Measurements from ENCODE around the gene CBARP. TPM values are rescaled to one million over a fixed set of nuclear protein-coding genes. Genes with fewer than 3 reads are reported as not detected.

The CBARP gene
- total and polyA plus RNA-seq, 2 of the 13 experiments (the other 11 are each of a cell fraction or from before 2014, with no cell fraction given) = 1.2 to 1.4 TPM

DNA sequence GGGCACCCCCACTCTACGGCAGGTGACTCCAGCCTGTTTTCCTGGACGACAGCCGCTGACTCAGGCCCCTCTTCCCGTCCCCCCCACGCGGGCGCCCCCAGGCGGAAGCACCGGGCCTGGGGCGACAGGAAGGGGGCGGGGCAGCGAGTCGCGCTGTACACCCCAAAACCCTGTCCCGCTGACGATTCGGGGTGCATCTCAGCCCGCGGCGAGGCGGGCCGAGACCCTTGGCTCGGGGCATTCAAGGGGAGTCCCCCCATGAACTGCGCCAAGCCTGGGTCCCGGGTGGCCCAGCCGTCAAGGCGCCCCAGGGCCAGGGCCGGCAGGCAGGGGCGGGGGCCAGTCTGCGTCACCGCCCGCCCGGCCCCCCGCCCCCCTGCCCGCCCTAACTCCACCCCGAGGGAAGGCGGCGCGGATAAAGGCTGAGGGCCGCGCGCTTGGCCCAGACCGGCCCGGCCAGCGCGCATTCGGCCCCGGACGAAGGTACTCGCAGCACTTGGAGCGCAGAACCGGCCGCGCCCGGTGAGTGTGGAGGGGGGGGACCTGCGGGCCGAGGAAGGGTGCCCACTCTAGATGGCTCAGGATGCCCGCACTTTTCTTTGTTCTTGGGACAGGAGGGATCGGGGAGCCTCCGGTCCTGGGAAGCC lies 10.5 kb upstream of the CBARP start, which contains the start of gene MIDN (continued):
- peak; percentile 43; the same call in 1 of the 2 replicates for TF ChIP-seq ZNF225 (CRISPR knock-in tag; IDR thresholded peaks at IDR 0.05)
- TF ChIP-seq ZNF777 (CRISPR knock-in tag; IDR thresholded peaks at IDR 0.05) = peak; percentile 90
- TF ChIP-seq, protein P1, sequence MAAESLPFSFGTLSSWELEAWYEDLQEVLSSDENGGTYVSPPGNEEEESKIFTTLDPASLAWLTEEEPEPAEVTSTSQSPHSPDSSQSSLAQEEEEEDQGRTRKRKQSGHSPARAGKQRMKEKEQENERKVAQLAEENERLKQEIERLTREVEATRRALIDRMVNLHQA (CRISPR knock-in tag; IDR thresholded peaks at IDR 0.05) = no peak
- peak; percentile 45; the same call in 1 of the 2 replicates for TF ChIP-seq FOSL1 (CRISPR knock-in tag; IDR thresholded peaks at IDR 0.05; ENCODE audit: borderline replicate concordance)
- TF ChIP-seq, protein P2, sequence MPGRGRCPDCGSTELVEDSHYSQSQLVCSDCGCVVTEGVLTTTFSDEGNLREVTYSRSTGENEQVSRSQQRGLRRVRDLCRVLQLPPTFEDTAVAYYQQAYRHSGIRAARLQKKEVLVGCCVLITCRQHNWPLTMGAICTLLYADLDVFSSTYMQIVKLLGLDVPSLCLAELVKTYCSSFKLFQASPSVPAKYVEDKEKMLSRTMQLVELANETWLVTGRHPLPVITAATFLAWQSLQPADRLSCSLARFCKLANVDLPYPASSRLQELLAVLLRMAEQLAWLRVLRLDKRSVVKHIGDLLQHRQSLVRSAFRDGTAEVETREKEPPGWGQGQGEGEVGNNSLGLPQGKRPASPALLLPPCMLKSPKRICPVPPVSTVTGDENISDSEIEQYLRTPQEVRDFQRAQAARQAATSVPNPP (CRISPR knock-in tag; IDR thresholded peaks at IDR 0.05) = no peak; the same call in 1 of the 2 replicates
- TF ChIP-seq ASH2L (IDR thresholded peaks at IDR 0.05; ENCODE audit: insufficient read length, low read depth, low read length) = no peak
- peak; percentile 48; the same call in 1 of the 2 replicates for TF ChIP-seq ZNF558 (CRISPR knock-in tag; IDR thresholded peaks at IDR 0.05; ENCODE audit: borderline replicate concordance)
- peak; percentile 34; the same call in 1 of the 2 replicates for TF ChIP-seq ZNF264 (CRISPR knock-in tag; IDR thresholded peaks at IDR 0.05)
- no peak for TF ChIP-seq YY1 (IDR thresholded peaks at IDR 0.05; ENCODE audit: insufficient read depth, insufficient replicate concordance, low read depth, low read length)
- no peak for TF ChIP-seq RNF2 (conservative IDR thresholded peaks at IDR 0.05; ENCODE audit: low read depth)
- TF ChIP-seq HMG20A (CRISPR knock-in tag; IDR thresholded peaks at IDR 0.05; ENCODE audit: borderline replicate concordance) = no peak
- TF ChIP-seq TMF1 (CRISPR knock-in tag; IDR thresholded peaks at IDR 0.05; ENCODE audit: low read depth) = 0 out of 2 replicates have a peak, but pooled peaks have one; percentile 50
- no peak for TF ChIP-seq RBAK (CRISPR knock-in tag; IDR thresholded peaks at IDR 0.05)
- TF ChIP-seq ZNF567 (CRISPR knock-in tag; IDR thresholded peaks at IDR 0.05; ENCODE audit: borderline replicate concordance) = 0 out of 2 replicates have a peak, but pooled peaks have one; percentile 69
- TF ChIP-seq ETV6 (CRISPR knock-in tag; conservative IDR thresholded peaks at IDR 0.05) = 0 out of 2 replicates have a peak, but pooled peaks have one; percentile 58
- no peak for TF ChIP-seq NPAS2 (CRISPR knock-in tag; IDR thresholded peaks at IDR 0.05; ENCODE audit: borderline replicate concordance)
- peak; percentile 85 for TF ChIP-seq GABPB1 (CRISPR knock-in tag; IDR thresholded peaks at IDR 0.05)
- no peak for TF ChIP-seq TP53 (CRISPR knock-in tag; conservative IDR thresholded peaks at IDR 0.05)
- TF ChIP-seq, protein P3, sequence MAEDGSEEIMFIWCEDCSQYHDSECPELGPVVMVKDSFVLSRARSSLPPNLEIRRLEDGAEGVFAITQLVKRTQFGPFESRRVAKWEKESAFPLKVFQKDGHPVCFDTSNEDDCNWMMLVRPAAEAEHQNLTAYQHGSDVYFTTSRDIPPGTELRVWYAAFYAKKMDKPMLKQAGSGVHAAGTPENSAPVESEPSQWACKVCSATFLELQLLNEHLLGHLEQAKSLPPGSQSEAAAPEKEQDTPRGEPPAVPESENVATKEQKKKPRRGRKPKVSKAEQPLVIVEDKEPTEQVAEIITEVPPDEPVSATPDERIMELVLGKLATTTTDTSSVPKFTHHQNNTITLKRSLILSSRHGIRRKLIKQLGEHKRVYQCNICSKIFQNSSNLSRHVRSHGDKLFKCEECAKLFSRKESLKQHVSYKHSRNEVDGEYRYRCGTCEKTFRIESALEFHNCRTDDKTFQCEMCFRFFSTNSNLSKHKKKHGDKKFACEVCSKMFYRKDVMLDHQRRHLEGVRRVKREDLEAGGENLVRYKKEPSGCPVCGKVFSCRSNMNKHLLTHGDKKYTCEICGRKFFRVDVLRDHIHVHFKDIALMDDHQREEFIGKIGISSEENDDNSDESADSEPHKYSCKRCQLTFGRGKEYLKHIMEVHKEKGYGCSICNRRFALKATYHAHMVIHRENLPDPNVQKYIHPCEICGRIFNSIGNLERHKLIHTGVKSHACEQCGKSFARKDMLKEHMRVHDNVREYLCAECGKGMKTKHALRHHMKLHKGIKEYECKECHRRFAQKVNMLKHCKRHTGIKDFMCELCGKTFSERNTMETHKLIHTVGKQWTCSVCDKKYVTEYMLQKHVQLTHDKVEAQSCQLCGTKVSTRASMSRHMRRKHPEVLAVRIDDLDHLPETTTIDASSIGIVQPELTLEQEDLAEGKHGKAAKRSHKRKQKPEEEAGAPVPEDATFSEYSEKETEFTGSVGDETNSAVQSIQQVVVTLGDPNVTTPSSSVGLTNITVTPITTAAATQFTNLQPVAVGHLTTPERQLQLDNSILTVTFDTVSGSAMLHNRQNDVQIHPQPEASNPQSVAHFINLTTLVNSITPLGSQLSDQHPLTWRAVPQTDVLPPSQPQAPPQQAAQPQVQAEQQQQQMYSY (CRISPR knock-in tag; IDR thresholded peaks at IDR 0.05) = 0 out of 2 replicates have a peak, but pooled peaks have one; percentile 17
- TF ChIP-seq ZBTB1 (CRISPR knock-in tag; IDR thresholded peaks at IDR 0.05; ENCODE audit: borderline replicate concordance) = no peak
- TF ChIP-seq ZEB1 (IDR thresholded peaks at IDR 0.05; ENCODE audit: insufficient replicate concordance, low read depth) = no peak
- no peak; the same call in 1 of the 2 replicates for TF ChIP-seq THAP11 (CRISPR knock-in tag; IDR thresholded peaks at IDR 0.05)
- TF ChIP-seq, protein P4, sequence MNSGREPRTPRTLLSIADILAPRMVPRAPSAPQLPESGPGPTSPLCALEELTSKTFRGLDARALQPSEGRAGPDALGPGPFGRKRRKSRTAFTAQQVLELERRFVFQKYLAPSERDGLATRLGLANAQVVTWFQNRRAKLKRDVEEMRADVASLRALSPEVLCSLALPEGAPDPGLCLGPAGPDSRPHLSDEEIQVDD (CRISPR knock-in tag; IDR thresholded peaks at IDR 0.05; ENCODE audit: borderline replicate concordance) = no peak
- TF ChIP-seq AGO2 (optimal IDR thresholded peaks at IDR 0.05; ENCODE audit: low read depth, low read length) = peak; percentile 84
- peak; percentile 83 for TF ChIP-seq HNRNPK (IDR thresholded peaks at IDR 0.05; ENCODE audit: low read depth, low read length, poor library complexity, severe bottlenecking)
